Right lobe of liver (tissue), 6 donors: ENCODE measurements around the gene SLC15A4. TPM values are rescaled to one million over a fixed set of nuclear protein-coding genes. Genes with fewer than 3 reads are reported as not detected.

Experiments
- ATAC-seq, 4 donors: fragments of 200-7000 bp; cut with Tn5 transposase; one replicate each; pipeline ENCODE4 v1.9.1; 2020; ENCODE audit warnings: mild to moderate bottlenecking in 4 of 4, moderate library complexity in 4 of 4
- DNase-seq, 3 donors: peaks; one replicate each; pipeline ENCODE4 v3.0.0-alpha.2; 2020
- H3K27ac ChIP-seq, 3 donors: fragments of 200-600 bp; one replicate each; pipeline ENCODE4 v1.8.0; 2022
- H3K27me3 ChIP-seq, 2 donors: fragments of 200-600 bp; one replicate each; pipeline ENCODE4 v1.8.0; 2022
- H3K36me3 ChIP-seq, 4 donors: fragments of 200-600 bp; sonication (generic) in 1 of 4; one replicate each; pipeline versions ENCODE4 v1.5.1 to v1.8.0; 2017 to 2022; ENCODE audit warnings: control low read depth in 1 of 4
- H3K4me1 ChIP-seq, 4 donors: fragments of 200-600 bp; sonication (generic) in 1 of 4; one replicate each; pipeline versions ENCODE4 v1.5.1 to v1.8.0; 2017 to 2022; ENCODE audit warnings: control low read depth in 1 of 4
- H3K4me3 ChIP-seq, 3 donors: fragments of 200-600 bp; one replicate each; pipeline ENCODE4 v1.8.0; 2022
- H3K9me3 ChIP-seq, 4 donors: fragments of 200-600 bp; sonication (generic) in 1 of 4; one replicate each; pipeline versions ENCODE4 v1.5.1 to v1.8.0; 2017 to 2022; ENCODE audit warnings: control low read depth in 1 of 4
- POLR2A ChIP-seq: fragments of 450-650 bp; IDR thresholded peaks from one replicate; pipeline ENCODE4 v1.6.1; 2017; ENCODE audit warnings: antibody characterized with exemption, mild to moderate bottlenecking
- WGBS: methylation state at CpG from one replicate; pipeline ENCODE4 v1.1.6; 2018; ENCODE audit warnings: low coverage, low lambda C conversion rate; ENCODE audit not compliant: insufficient coverage; ENCODE audit errors: missing lambda C conversion rate; 5-methylcytosine and 5-hydroxymethylcytosine counted together
- intact Hi-C, 2 donors: fragments of 100-400 bp; cut with DNase I; formaldehyde crosslinking; loops; one replicate each; pipeline versions ENCODE4 v1.11.2 to v1.14.1; 2022
- total RNA-seq, 6 experiments: library from RNA; depleted of rRNA in 2 of 6; stranded (reverse); fragments of >200 nt in 2 of 6; fragmentation: NEBNext Ultra II Directional in 3 of 6; extraction: Animal tissue kit (Norgen Biotek cat#: 25700) in 3 of 6; gene quantifications; one replicate each; pipeline versions ENCODE4 v1.1.0 to v1.2.4, GENCODE V29; 2016 to 2023
- TF ChIP-seq, protein P1 (sequence below), 4 donors: fragments of 200-600 bp in 3 of 4; fragments of 450-650 bp in 1 of 4; IDR thresholded peaks; one replicate each; pipeline versions ENCODE4 v1.5.1 to v1.8.0; 2016 to 2022; ENCODE audit warnings: antibody characterized with exemption in 4 of 4, mild to moderate bottlenecking in 2 of 4
- donor health status: DM: no; HTN: yes; CAD: no.
- donor health status: DM: no; HTN: no; CAD: no.
- donor health status: DM: no; HTN: no; CAD: no.
- donor health status: DM: no; HTN: yes; CAD: no.
- donor health status: DM: no; HTN: yes; CAD: no.

SLC15A4 gene
- total RNA-seq, 6 experiments from 2014 or later: 10.7 to 49.2 (median 25.5) TPM

DNA sequence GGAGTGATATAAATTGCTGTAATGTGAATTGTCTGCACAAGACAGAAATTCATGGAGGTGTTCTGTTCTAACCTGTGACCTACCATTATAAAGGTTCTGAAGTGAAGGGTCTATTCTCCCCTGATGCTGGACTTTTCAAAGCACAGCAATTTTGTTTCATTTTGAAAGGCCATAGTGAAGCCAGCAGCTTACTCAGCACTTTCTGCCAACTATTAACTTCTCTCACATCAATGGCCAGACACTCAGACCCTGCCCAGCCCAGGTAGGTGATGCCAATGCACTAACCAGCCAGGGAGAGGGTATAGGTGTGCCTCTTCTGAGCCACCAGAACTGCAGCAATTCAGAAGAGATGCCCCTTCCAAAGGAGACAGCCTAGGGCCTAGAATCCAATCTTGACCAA lies 43.9 kb downstream of the SLC15A4 start:
- H3K4me3 ChIP-seq: no peak overlapping the region
- no peak for TF ChIP-seq POLR2A
- TF ChIP-seq, protein P1, sequence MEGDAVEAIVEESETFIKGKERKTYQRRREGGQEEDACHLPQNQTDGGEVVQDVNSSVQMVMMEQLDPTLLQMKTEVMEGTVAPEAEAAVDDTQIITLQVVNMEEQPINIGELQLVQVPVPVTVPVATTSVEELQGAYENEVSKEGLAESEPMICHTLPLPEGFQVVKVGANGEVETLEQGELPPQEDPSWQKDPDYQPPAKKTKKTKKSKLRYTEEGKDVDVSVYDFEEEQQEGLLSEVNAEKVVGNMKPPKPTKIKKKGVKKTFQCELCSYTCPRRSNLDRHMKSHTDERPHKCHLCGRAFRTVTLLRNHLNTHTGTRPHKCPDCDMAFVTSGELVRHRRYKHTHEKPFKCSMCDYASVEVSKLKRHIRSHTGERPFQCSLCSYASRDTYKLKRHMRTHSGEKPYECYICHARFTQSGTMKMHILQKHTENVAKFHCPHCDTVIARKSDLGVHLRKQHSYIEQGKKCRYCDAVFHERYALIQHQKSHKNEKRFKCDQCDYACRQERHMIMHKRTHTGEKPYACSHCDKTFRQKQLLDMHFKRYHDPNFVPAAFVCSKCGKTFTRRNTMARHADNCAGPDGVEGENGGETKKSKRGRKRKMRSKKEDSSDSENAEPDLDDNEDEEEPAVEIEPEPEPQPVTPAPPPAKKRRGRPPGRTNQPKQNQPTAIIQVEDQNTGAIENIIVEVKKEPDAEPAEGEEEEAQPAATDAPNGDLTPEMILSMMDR (IDR thresholded peaks at IDR 0.05): no peak
- H3K27ac ChIP-seq: no peak overlapping the region
- H3K36me3 ChIP-seq: no peaks in the 10 kb centered on the region
- peaks cover 0 to 6% (median 0%) of the 10 kb centered on the region in 4 donors for H3K4me1 ChIP-seq
- intact Hi-C loops: no loop called here
- ATAC-seq (no peak), DNase-seq (no peak)
- H3K9me3 ChIP-seq: no peaks in the 10 kb centered on the region
- H3K27me3 ChIP-seq: no peaks in the 10 kb centered on the region

DNA sequence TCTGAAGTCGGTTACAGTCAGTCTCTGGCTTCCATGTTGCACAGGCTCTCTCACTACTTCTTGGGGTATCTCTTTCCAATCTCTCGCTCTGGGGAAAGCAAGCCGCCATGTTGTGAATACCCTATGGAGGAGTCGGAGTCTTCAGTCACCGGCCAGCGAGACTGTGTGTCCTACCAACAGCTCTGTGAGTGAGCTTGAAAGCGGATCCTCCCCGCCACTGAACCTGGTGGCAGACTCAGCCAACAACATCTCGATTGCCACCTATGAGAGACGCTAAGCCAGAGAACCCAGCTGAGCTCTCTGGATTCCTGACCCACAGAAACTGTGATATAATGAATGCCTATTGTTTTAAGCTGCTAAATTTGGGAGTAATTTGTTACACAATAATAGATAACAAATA lies 51.5 kb downstream of the SLC15A4 start:
- ATAC-seq (no peak), DNase-seq (no peak)
- Histone ChIP-seq H3K9me3 (no peaks in the 10 kb centered on the region), H3K4me1 (no peaks in the 10 kb centered on the region), H3K27ac (no peak overlapping the region), H3K36me3 (no peaks in the 10 kb centered on the region), H3K4me3 (no peak overlapping the region), H3K27me3 (no peaks in the 10 kb centered on the region)
- WGBS: 84% methylated on average over 8 of the region's 10 CpGs
- intact Hi-C loops: no loop called here
- TF ChIP-seq POLR2A: no peak
- TF ChIP-seq, protein P1 (IDR thresholded peaks at IDR 0.05): no peak

GRCh38 chr12:128771681-128772080 lies 52.1 kb downstream of the SLC15A4 start:
- Histone ChIP-seq H3K4me3 (no peak overlapping the region), H3K9me3 (no peaks in the 10 kb centered on the region), H3K27ac (no peak overlapping the region), H3K27me3 (no peaks in the 10 kb centered on the region), H3K36me3 (no peaks in the 10 kb centered on the region), H3K4me1 (no peaks in the 10 kb centered on the region)
- DNase-seq: no peak
- no peak for ATAC-seq
- no peak for TF ChIP-seq POLR2A
- TF ChIP-seq, protein P1 (IDR thresholded peaks at IDR 0.05): no peak
- intact Hi-C loops: no loop called here
- WGBS: 57% methylated on average over 4 of the region's 4 CpGs

- intact Hi-C loops: no loop called here
- H3K36me3 ChIP-seq: no peaks in the 10 kb centered on the region
- TF ChIP-seq, protein P1 (IDR thresholded peaks at IDR 0.05): no peak
- no peak for TF ChIP-seq POLR2A
- no peak overlapping the region for H3K27ac ChIP-seq
- H3K9me3 ChIP-seq: no peaks in the 10 kb centered on the region
- no CpG with 5 or more reads among the region's 9 CpGs for WGBS
- no peak for DNase-seq
- H3K27me3 ChIP-seq: no peaks in the 10 kb centered on the region
- ATAC-seq: no peak
- no peaks in the 10 kb centered on the region for H3K4me1 ChIP-seq
- H3K4me3 ChIP-seq: no peak overlapping the region
Measured at GRCh38 chr12:128767518-128767917, 56.2 kb downstream of the SLC15A4 start.
